Measurements from ENCODE around the gene RASGRP2. TPM values are rescaled to one million over a fixed set of nuclear protein-coding genes. Genes with fewer than 3 reads are reported as not detected.

Gene RASGRP2
- total RNA-seq, 2 donors from 2014 or later = 0.86 to 1.9 TPM

- no peak overlapping the region for H3K9ac ChIP-seq (ENCODE audit: extremely low read depth, low read length, poor library complexity, severe bottlenecking)
- Mint-ChIP-seq H3K9me3 (no peaks in the 10 kb centered on the region), H3K27ac (no peak overlapping the region), H3K4me3 (no peak overlapping the region), H3K27me3 (ENCODE audit: insufficient read depth) (peaks cover 21% of the 10 kb centered on the region), H3K4me1 (peaks cover 8% of the 10 kb centered on the region), H3K36me3 (ENCODE audit: low read depth) (no peaks in the 10 kb centered on the region)
- no peaks in the 10 kb centered on the region for H3K9me3 ChIP-seq (ENCODE audit: control insufficient read depth, low read length)
- TF ChIP-seq CTCF (conservative IDR thresholded peaks at IDR 0.05) = no peak
- peaks cover 8% of the 10 kb centered on the region for H3K27me3 ChIP-seq (ENCODE audit: control insufficient read depth, insufficient read depth, low read length, poor library complexity, severe bottlenecking)
- peak; percentile 98 for DNase-seq
- H3K27ac ChIP-seq (ENCODE audit: low read depth, low read length) = no peak overlapping the region
- H3K4me3 ChIP-seq (ENCODE audit: low read length) = no peak overlapping the region
- WGBS, 2 experiments (ENCODE audit: insufficient coverage in 1 of 2, insufficient read length in 1 of 2) = 33 to 37% methylated on average over 13 to 21 of the region's 21 CpGs
- no peaks in the 10 kb centered on the region for H3K36me3 ChIP-seq (ENCODE audit: control insufficient read depth, insufficient read depth, low read length)
- no peaks in the 10 kb centered on the region for H3K4me1 ChIP-seq (ENCODE audit: control insufficient read depth, insufficient read depth, low read length)
Observed at GRCh38 chr11:64729851-64730382, 14.0 kb downstream of the RASGRP2 start.

GRCh38 chr11:64728757-64729365 is 15.1 kb downstream of the RASGRP2 start:
- Histone ChIP-seq H3K9me3 (ENCODE audit: control insufficient read depth, low read length) (no peaks in the 10 kb centered on the region), H3K4me1 (ENCODE audit: control insufficient read depth, insufficient read depth, low read length) (no peaks in the 10 kb centered on the region), H3K27me3 (ENCODE audit: control insufficient read depth, insufficient read depth, low read length, poor library complexity, severe bottlenecking) (peaks cover 13% of the 10 kb centered on the region), H3K27ac (ENCODE audit: low read depth, low read length) (no peak overlapping the region), H3K4me3 (ENCODE audit: low read length) (no peak overlapping the region), H3K36me3 (ENCODE audit: control insufficient read depth, insufficient read depth, low read length) (no peaks in the 10 kb centered on the region), H3K9ac (ENCODE audit: extremely low read depth, low read length, poor library complexity, severe bottlenecking) (no peak overlapping the region)
- H3K36me3 Mint-ChIP-seq (ENCODE audit: low read depth) = no peaks in the 10 kb centered on the region
- no peak for TF ChIP-seq CTCF (conservative IDR thresholded peaks at IDR 0.05)
- H3K27ac Mint-ChIP-seq = no peak overlapping the region
- H3K4me1 Mint-ChIP-seq = peaks cover 7% of the 10 kb centered on the region
- DNase-seq = peak; percentile 32
- H3K27me3 Mint-ChIP-seq (ENCODE audit: insufficient read depth) = peaks cover 21% of the 10 kb centered on the region
- no peak overlapping the region for H3K4me3 Mint-ChIP-seq
- H3K9me3 Mint-ChIP-seq = no peaks in the 10 kb centered on the region
- WGBS, 2 experiments (ENCODE audit: insufficient coverage in 1 of 2, insufficient read length in 1 of 2) = 93% methylated on average over 4 to 11 of the region's 11 CpGs

- Mint-ChIP-seq H3K27ac (no peak overlapping the region), H3K27me3 (ENCODE audit: insufficient read depth) (peaks cover 28% of the 10 kb centered on the region), H3K36me3 (ENCODE audit: low read depth) (no peaks in the 10 kb centered on the region), H3K4me3 (no peak overlapping the region), H3K4me1 (peaks cover 7% of the 10 kb centered on the region), H3K9me3 (no peaks in the 10 kb centered on the region)
- H3K36me3 ChIP-seq (ENCODE audit: control insufficient read depth, insufficient read depth, low read length) = no peaks in the 10 kb centered on the region
- H3K4me3 ChIP-seq (ENCODE audit: low read length) = no peak overlapping the region
- 88 to 100% methylated on average over 1 to 7 of the region's 7 CpGs for WGBS, 2 experiments (ENCODE audit: insufficient coverage in 1 of 2, insufficient read length in 1 of 2)
- no peak for DNase-seq
- no peaks in the 10 kb centered on the region for H3K9me3 ChIP-seq (ENCODE audit: control insufficient read depth, low read length)
- TF ChIP-seq CTCF (conservative IDR thresholded peaks at IDR 0.05) = no peak
- H3K27ac ChIP-seq (ENCODE audit: low read depth, low read length) = no peak overlapping the region
- no peak overlapping the region for H3K9ac ChIP-seq (ENCODE audit: extremely low read depth, low read length, poor library complexity, severe bottlenecking)
- no peaks in the 10 kb centered on the region for H3K4me1 ChIP-seq (ENCODE audit: control insufficient read depth, insufficient read depth, low read length)
- peaks cover 20% of the 10 kb centered on the region for H3K27me3 ChIP-seq (ENCODE audit: control insufficient read depth, insufficient read depth, low read length, poor library complexity, severe bottlenecking)
Observed at GRCh38 chr11:64726867-64727530, 16.9 kb downstream of the RASGRP2 start.
